Measurements from ENCODE around the gene SLC22A23.

The SLC22A23 gene

DNA sequence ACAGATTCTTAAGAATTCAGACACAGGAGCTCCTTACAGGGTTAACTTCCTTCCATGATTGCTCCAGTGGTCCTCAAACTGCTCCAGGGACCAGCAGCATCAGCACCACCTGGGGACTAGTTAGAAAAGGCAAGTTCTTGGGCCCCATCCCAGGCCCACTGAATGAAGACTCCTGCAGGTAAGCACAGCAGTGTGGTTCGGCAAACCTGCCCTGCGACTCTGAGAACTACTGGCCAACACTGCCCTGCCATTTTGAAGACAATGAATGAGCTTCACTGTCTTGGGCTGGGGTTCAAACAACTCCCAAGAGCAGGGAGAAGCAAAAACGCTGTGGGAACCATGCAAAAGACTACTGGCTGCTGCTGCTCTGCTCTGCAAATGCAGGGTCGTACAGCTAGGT lies 39.4 kb downstream of the SLC22A23 start:
- H3K9me3 Mint-ChIP-seq: no peaks in the 10 kb centered on the region
- DNase-seq (no peak), ATAC-seq (replicated peaks) (no peak)
- H3K4me3 Mint-ChIP-seq: no peak overlapping the region
- peaks cover 0 to 5% of the 10 kb centered on the region in 2 donors for H3K4me1 Mint-ChIP-seq (ENCODE audit: low read depth in 2 of 2)
- no peak overlapping the region for H3K27ac Mint-ChIP-seq
- H3K27me3 Mint-ChIP-seq: peaks cover 48 to 75% of the 10 kb centered on the region in 2 donors
- peaks cover 2% of the 10 kb centered on the region for H3K36me3 Mint-ChIP-seq (ENCODE audit: insufficient read depth)

- Mint-ChIP-seq H3K36me3 (ENCODE audit: insufficient read depth) (peaks cover 2% of the 10 kb centered on the region), H3K27me3 (peaks cover 46 to 63% of the 10 kb centered on the region in 2 donors), H3K4me1 (ENCODE audit: low read depth in 2 of 2) (peaks cover 0 to 5% of the 10 kb centered on the region in 2 donors), H3K9me3 (no peaks in the 10 kb centered on the region), H3K4me3 (no peak overlapping the region), H3K27ac (no peak overlapping the region)
- DNase-seq (no peak), ATAC-seq (replicated peaks) (no peak)
Observed at GRCh38 chr6:3415490-3415889, 41.4 kb downstream of the SLC22A23 start.

- ATAC-seq (replicated peaks): no peak
- Mint-ChIP-seq H3K27ac (no peak overlapping the region), H3K4me3 (no peak overlapping the region)
Observed at GRCh38 chr6:3415082-3415453, 41.8 kb downstream of the SLC22A23 start.

GRCh38 chr6:3414327-3415081 lies 42.3 kb downstream of the SLC22A23 start:
- Mint-ChIP-seq H3K27ac (no peak overlapping the region), H3K9me3 (no peaks in the 10 kb centered on the region), H3K4me1 (ENCODE audit: low read depth in 2 of 2) (peaks cover 0 to 5% of the 10 kb centered on the region in 2 donors), H3K4me3 (no peak overlapping the region), H3K27me3 (peaks cover 51 to 63% of the 10 kb centered on the region in 2 donors), H3K36me3 (ENCODE audit: insufficient read depth) (peaks cover 2% of the 10 kb centered on the region)
- DNase-seq (no peak), ATAC-seq (replicated peaks) (no peak)

More at GRCh38 chr6:3415082-3415453, 41.8 kb downstream of the SLC22A23 start:
- H3K36me3 Mint-ChIP-seq (ENCODE audit: insufficient read depth): peaks cover 2% of the 10 kb centered on the region
- H3K27me3 Mint-ChIP-seq: peaks cover 50 to 63% of the 10 kb centered on the region in 2 donors
- no peak for DNase-seq
- no peaks in the 10 kb centered on the region for H3K9me3 Mint-ChIP-seq
- peaks cover 0 to 5% of the 10 kb centered on the region in 2 donors for H3K4me1 Mint-ChIP-seq (ENCODE audit: low read depth in 2 of 2)

GRCh38 chr6:3413592-3413991 lies 43.3 kb downstream of the SLC22A23 start:
- Mint-ChIP-seq H3K4me1 (ENCODE audit: low read depth in 2 of 2) (peaks cover 0 to 5% of the 10 kb centered on the region in 2 donors), H3K36me3 (ENCODE audit: insufficient read depth) (peaks cover 2% of the 10 kb centered on the region), H3K27ac (no peak overlapping the region), H3K27me3 (peaks cover 50 to 59% of the 10 kb centered on the region in 2 donors), H3K9me3 (no peaks in the 10 kb centered on the region), H3K4me3 (no peak overlapping the region)
- ATAC-seq (replicated peaks) (no peak), DNase-seq (no peak)

DNA sequence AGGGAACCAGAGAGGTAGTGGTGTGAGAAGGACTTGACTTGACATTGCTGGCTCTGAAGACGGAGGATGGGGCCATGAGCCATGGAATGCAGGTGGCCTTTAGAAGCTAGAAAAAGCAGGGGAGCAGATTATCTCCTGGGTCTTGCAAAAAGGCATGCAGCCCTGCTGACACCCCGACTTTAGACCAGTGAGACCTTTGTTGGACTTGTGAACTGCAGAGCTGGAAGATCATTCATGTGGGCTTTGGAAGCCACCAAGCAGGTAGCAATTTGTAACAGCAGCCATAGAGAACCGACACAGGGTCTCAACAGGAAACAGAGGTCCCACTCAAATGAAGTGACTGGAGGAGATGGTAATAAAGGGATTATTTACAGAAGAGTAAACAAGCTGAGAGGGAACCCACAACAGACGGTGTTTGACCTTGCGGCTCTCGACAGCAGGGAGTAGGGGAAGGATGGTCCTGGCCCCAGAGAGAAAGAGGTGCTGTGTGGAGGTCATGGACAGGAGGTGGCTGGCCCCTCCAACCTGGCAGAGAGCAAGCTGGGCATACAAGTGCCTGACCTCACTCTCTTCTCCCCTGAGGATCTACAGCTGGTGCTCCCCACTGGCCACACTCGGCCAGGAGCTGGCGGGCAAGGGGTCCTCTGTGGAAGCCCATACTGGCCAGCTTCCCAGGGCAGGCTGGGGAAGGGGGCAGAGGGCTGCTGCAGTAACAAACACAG lies 43.9 kb downstream of the SLC22A23 start:
- ATAC-seq (replicated peaks): no peak
- no peak overlapping the region for H3K27ac Mint-ChIP-seq

GRCh38 chr6:3411967-3412778 lies 44.7 kb downstream of the SLC22A23 start:
- no peak for ATAC-seq (replicated peaks)
- H3K27ac Mint-ChIP-seq: no peak overlapping the region
- H3K36me3 Mint-ChIP-seq (ENCODE audit: insufficient read depth): peaks cover 2% of the 10 kb centered on the region
- peaks cover 0 to 5% of the 10 kb centered on the region in 2 donors for H3K4me1 Mint-ChIP-seq (ENCODE audit: low read depth in 2 of 2)
- H3K9me3 Mint-ChIP-seq: no peaks in the 10 kb centered on the region
- no peak overlapping the region for H3K4me3 Mint-ChIP-seq
- DNase-seq: no peak
- H3K27me3 Mint-ChIP-seq: peaks cover 45 to 50% of the 10 kb centered on the region in 2 donors

More for the DNA sequence above, 43.9 kb downstream of the SLC22A23 start:
- H3K4me1 Mint-ChIP-seq (ENCODE audit: low read depth in 2 of 2): peaks cover 0 to 5% of the 10 kb centered on the region in 2 donors
- no peaks in the 10 kb centered on the region for H3K9me3 Mint-ChIP-seq
- no peak for DNase-seq
- H3K4me3 Mint-ChIP-seq: no peak overlapping the region
- H3K36me3 Mint-ChIP-seq (ENCODE audit: insufficient read depth): peaks cover 2% of the 10 kb centered on the region
- peaks cover 50 to 53% of the 10 kb centered on the region in 2 donors for H3K27me3 Mint-ChIP-seq

GRCh38 chr6:3410385-3411360 lies 46.2 kb downstream of the SLC22A23 start:
- H3K27me3 Mint-ChIP-seq: peaks cover 30 to 37% of the 10 kb centered on the region in 2 donors
- H3K27ac Mint-ChIP-seq: no peak overlapping the region
- H3K36me3 Mint-ChIP-seq (ENCODE audit: insufficient read depth): peaks cover 2% of the 10 kb centered on the region
- peaks cover 0 to 5% of the 10 kb centered on the region in 2 donors for H3K4me1 Mint-ChIP-seq (ENCODE audit: low read depth in 2 of 2)
- no peak overlapping the region for H3K4me3 Mint-ChIP-seq
- ATAC-seq (replicated peaks) (no peak), DNase-seq (peak; percentile 21 to 36 (median 29))
- H3K9me3 Mint-ChIP-seq: no peaks in the 10 kb centered on the region

DNA sequence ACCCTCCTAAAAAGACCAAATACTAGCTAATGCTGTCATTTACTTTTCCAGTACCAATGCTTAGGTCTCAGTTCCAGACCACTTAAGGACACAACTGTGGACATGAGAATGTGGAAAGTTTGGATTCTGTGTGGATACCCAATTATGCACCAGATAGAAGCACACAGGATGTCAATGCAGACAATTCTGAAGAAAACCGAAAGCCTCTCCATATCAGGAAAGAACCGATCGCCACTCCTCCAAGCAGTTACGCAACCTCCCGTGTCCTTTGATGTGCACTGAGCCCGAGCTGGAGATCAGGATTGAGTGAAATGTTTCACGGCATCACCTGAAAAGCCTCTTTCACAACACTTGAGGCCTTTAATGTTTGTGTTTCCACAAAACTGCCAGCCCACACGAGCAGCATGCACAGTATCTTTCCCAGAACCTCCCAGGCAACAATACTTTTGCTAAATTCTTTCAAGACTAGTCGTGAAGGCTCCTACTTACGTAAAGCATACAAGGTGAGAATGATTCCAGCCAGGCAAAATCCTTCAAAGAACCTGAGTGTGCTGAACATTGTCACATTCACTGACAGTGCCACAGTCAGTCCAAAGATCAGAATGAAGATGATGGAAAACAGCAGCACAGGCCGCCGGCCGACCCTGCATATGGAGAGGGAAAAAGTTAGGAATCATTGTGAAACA lies 47.0 kb downstream of the SLC22A23 start:
- Mint-ChIP-seq H3K27me3 (peaks cover 22 to 28% of the 10 kb centered on the region in 2 donors), H3K4me1 (ENCODE audit: low read depth in 2 of 2) (peaks cover 0 to 3% of the 10 kb centered on the region in 2 donors), H3K27ac (no peak overlapping the region), H3K9me3 (no peaks in the 10 kb centered on the region), H3K36me3 (ENCODE audit: insufficient read depth) (peaks cover 2% of the 10 kb centered on the region), H3K4me3 (no peak overlapping the region)
- ATAC-seq (replicated peaks) (no peak), DNase-seq (no peak)

DNA sequence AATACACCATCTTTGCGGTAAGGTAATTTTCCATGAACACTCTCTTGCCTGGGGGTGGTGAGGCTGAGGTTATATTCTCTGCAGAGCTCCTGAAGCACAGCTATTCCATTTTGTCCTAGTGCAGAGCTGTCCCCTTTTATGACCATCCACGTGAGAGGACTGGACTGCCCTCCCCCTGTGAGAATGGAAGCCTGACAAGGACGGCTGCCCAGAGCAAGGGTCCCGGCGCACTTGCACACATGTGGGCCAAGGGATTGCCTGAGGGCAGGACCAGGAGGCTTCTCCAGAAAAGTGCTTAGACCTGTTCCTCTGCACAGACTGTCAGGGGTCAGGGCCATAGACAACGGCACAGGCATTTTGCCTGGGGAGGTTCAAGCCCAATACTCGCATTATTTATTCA lies 48.2 kb downstream of the SLC22A23 start:
- Mint-ChIP-seq H3K4me1 (ENCODE audit: low read depth in 2 of 2) (no peaks in the 10 kb centered on the region), H3K36me3 (ENCODE audit: insufficient read depth) (peaks cover 2% of the 10 kb centered on the region), H3K27ac (no peak overlapping the region), H3K4me3 (no peak overlapping the region), H3K9me3 (no peaks in the 10 kb centered on the region), H3K27me3 (peaks cover 30 to 39% of the 10 kb centered on the region in 2 donors)
- DNase-seq (no peak), ATAC-seq (replicated peaks) (no peak)

- no peak for ATAC-seq (replicated peaks)
- no peaks in the 10 kb centered on the region for H3K4me1 Mint-ChIP-seq (ENCODE audit: low read depth in 2 of 2)
- no peaks in the 10 kb centered on the region for H3K9me3 Mint-ChIP-seq
- peaks cover under 1% of the 10 kb centered on the region for H3K36me3 Mint-ChIP-seq (ENCODE audit: insufficient read depth)
- H3K4me3 Mint-ChIP-seq: no peak overlapping the region
- no peak for DNase-seq
- no peak overlapping the region for H3K27ac Mint-ChIP-seq
- peaks cover 37 to 42% of the 10 kb centered on the region in 2 donors for H3K27me3 Mint-ChIP-seq
Observed at GRCh38 chr6:3407840-3408239, 49.0 kb downstream of the SLC22A23 start.
